HCT116 (cell line): ENCODE results near the gene CARMIL1. TPM values are rescaled to one million over a fixed set of nuclear protein-coding genes. Genes with fewer than 3 reads are reported as not detected.

Source experiments
- ATAC-seq: fragments of 200-7000 bp; cut with Tn5 transposase; 2 replicates; pipeline ENCODE4 v1.9.1; 2020; ENCODE audit warnings: mild to moderate bottlenecking, moderate library complexity
- BruUV-seq: library from RNA; stranded (reverse); fragments of 400-500 nt; replicated peaks from 2 replicates; lab custom pipeline; 2021; lab: Mats Ljungman, UMichigan
- CTCF ChIA-PET: fragments of 300-600 bp; sonication (Branson Sonifier 250); formaldehyde crosslinking; loops from one replicate; lab custom pipeline; 2021; ENCODE audit warnings: antibody characterized with exemption; lab: Charles Lee
- POLR2A ChIA-PET: fragments of 300-600, 350-600 bp; sonication (Branson Sonifier 250); formaldehyde crosslinking; loops from one replicate; lab custom pipeline; 2021; ENCODE audit warnings: antibody characterized with exemption; lab: Charles Lee
- RAD21 ChIA-PET, 2 experiments: fragments of 300-600 bp; sonication (Branson Sonifier 250); formaldehyde crosslinking; loops; one replicate each; lab custom pipeline; 2023; ENCODE audit warnings: low total read pairs in 2 of 2; ENCODE audit not compliant: uncharacterized antibody in 2 of 2, unreplicated experiment in 2 of 2, low non-redundant PET in 1 of 2; lab: Charles Lee
- DNase-seq: peaks from one replicate; pipeline ENCODE4 v3.0.0-alpha.2; 2010; ENCODE audit warnings: low read depth, low spot score
- H2AFZ ChIP-seq: fragments of 200-600 bp; shearing (Covaris generic), sonication (generic); 2 replicates; pipeline ENCODE4 v1.6.1; 2017; ENCODE audit warnings: low read depth, mixed run types, mixed read lengths, antibody characterized with exemption, low read length; ENCODE audit not compliant: poor library complexity, severe bottlenecking
- H3K27ac ChIP-seq: 2 replicates; pipeline ENCODE4 v1.5.1; 2012; ENCODE audit warnings: low read depth, low read length
- H3K27me3 ChIP-seq: fragments of 200-600 bp; sonication (generic); 2 replicates; pipeline ENCODE4 v1.6.1; 2016; ENCODE audit warnings: mixed run types, low read length, mixed read lengths; ENCODE audit not compliant: insufficient read depth
- H3K36me3 ChIP-seq, 2 experiments: fragments of 200-500 bp in 1 of 2; fragments of 200-600 bp in 1 of 2; sonication (Bioruptor generic) in 1 of 2; sonication (generic) in 1 of 2; 2 replicates each; pipeline versions ENCODE4 v1.5.1 to v1.6.1; 2014 to 2016; ENCODE audit warnings: low read length in 2 of 2, inconsistent platforms in 1 of 2, mixed read lengths in 1 of 2, mixed run types in 1 of 2; ENCODE audit not compliant: insufficient read depth in 2 of 2, control insufficient read depth in 1 of 2
- H3K4me1 ChIP-seq, 2 experiments: fragments of 200-600 bp in 1 of 2; sonication (generic) in 1 of 2; 2 replicates each; pipeline versions ENCODE4 v1.5.1 to v1.6.1; 2012 to 2017; ENCODE audit warnings: low read length in 2 of 2, inconsistent platforms in 1 of 2, mild to moderate bottlenecking in 1 of 2, mixed read lengths in 1 of 2, mixed run types in 1 of 2, moderate library complexity in 1 of 2; ENCODE audit not compliant: insufficient read depth in 2 of 2, control insufficient read depth in 1 of 2
- H3K4me2 ChIP-seq: fragments of 200-600 bp; sonication (generic); 2 replicates; pipeline ENCODE4 v1.6.1; 2017; ENCODE audit warnings: mixed run types, low read length, mixed read lengths
- H3K4me3 ChIP-seq, 2 experiments: fragments of 200-600 bp in 1 of 2; sonication (generic) in 1 of 2; replicated peaks in 1 of 2; 2 replicates each; pipeline ENCODE4 v1.5.1; 2011 to 2016; ENCODE audit warnings: low read length in 2 of 2, control low read depth in 1 of 2, low read depth in 1 of 2, mild to moderate bottlenecking in 1 of 2, mixed read lengths in 1 of 2, mixed run types in 1 of 2
- H3K79me2 ChIP-seq: fragments of 200-600 bp; sonication (generic); 2 replicates; pipeline ENCODE4 v1.6.1; 2017; ENCODE audit warnings: mild to moderate bottlenecking, mixed run types, low read length, moderate library complexity, mixed read lengths; ENCODE audit not compliant: insufficient read depth
- H3K9ac ChIP-seq: fragments of 200-600 bp; sonication (generic); 2 replicates; pipeline ENCODE4 v1.6.1; 2016; ENCODE audit warnings: low read length, mixed read lengths
- H3K9me2 ChIP-seq: fragments of 200-600 bp; sonication (generic), shearing (Covaris generic); 2 replicates; pipeline ENCODE4 v1.6.1; 2017; ENCODE audit warnings: mixed run types, mild to moderate bottlenecking, moderate library complexity; ENCODE audit not compliant: insufficient read depth
- H3K9me3 ChIP-seq, 2 experiments: fragments of 200-500 bp in 1 of 2; fragments of 200-600 bp in 1 of 2; sonication (Bioruptor generic) in 1 of 2; sonication (generic) in 1 of 2; 2 replicates each; pipeline ENCODE4 v1.6.1; 2014 to 2017; ENCODE audit warnings: low read length in 2 of 2, mixed read lengths in 2 of 2, inconsistent platforms in 1 of 2, low read depth in 1 of 2, mild to moderate bottlenecking in 1 of 2, mixed run types in 1 of 2, moderate library complexity in 1 of 2; ENCODE audit not compliant: control insufficient read depth in 1 of 2, insufficient read depth in 1 of 2
- H4K20me1 ChIP-seq: fragments of 200-600 bp; sonication (generic), shearing (Covaris generic); 2 replicates; pipeline ENCODE4 v1.6.1; 2017; ENCODE audit warnings: mixed run types, mild to moderate bottlenecking, moderate library complexity; ENCODE audit not compliant: insufficient read depth
- CBX3 ChIP-seq: IDR thresholded peaks from 2 replicates; pipeline ENCODE4 v1.6.1; 2012; ENCODE audit warnings: low read depth
- CEBPB ChIP-seq: IDR thresholded peaks from 2 replicates; pipeline ENCODE4 v1.6.1; 2012; ENCODE audit warnings: low read depth
- EGR1 ChIP-seq: IDR thresholded peaks from 2 replicates; pipeline ENCODE4 v1.6.1; 2012; ENCODE audit warnings: low read depth
- ELF1 ChIP-seq: IDR thresholded peaks from 2 replicates; pipeline ENCODE4 v1.6.1; 2012; ENCODE audit warnings: low read depth, borderline replicate concordance
- EZH2 ChIP-seq: fragments of 200-600 bp; sonication (generic); IDR thresholded peaks from 2 replicates; pipeline ENCODE4 v1.6.1; 2017; ENCODE audit warnings: antibody characterized with exemption, mixed run types
- EZH2phosphoT487 ChIP-seq: fragments of 200-600 bp; IDR thresholded peaks from 2 replicates; pipeline ENCODE4 v1.6.1; 2018; ENCODE audit warnings: antibody characterized with exemption, borderline replicate concordance
- FOSL1 ChIP-seq: IDR thresholded peaks from 2 replicates; pipeline ENCODE4 v1.6.1; 2012; ENCODE audit warnings: low read depth
- JUND ChIP-seq: IDR thresholded peaks from 2 replicates; pipeline ENCODE4 v1.6.1; 2012
- POLR2A ChIP-seq: IDR thresholded peaks from 2 replicates; pipeline ENCODE4 v1.7.0; 2011; ENCODE audit warnings: borderline replicate concordance; ENCODE audit not compliant: insufficient read depth, insufficient read length; ENCODE audit errors: extremely low read depth
- SIN3A ChIP-seq: IDR thresholded peaks from 2 replicates; pipeline ENCODE4 v1.6.1; 2012; ENCODE audit warnings: low read depth
- SP1 ChIP-seq: IDR thresholded peaks from 2 replicates; pipeline ENCODE4 v1.6.1; 2012; ENCODE audit warnings: low read depth
- SRF ChIP-seq: IDR thresholded peaks from 2 replicates; pipeline ENCODE4 v1.6.1; 2012; ENCODE audit warnings: low read depth
- TCF7L2 ChIP-seq: IDR thresholded peaks from 2 replicates; pipeline ENCODE4 v1.7.0; 2011; ENCODE audit warnings: borderline replicate concordance, inconsistent platforms; ENCODE audit not compliant: insufficient read depth, insufficient read length; ENCODE audit errors: extremely low read depth
- YY1 ChIP-seq: IDR thresholded peaks from 2 replicates; pipeline ENCODE4 v1.6.1; 2011; ENCODE audit warnings: low read length, low read depth, moderate library complexity, mild to moderate bottlenecking; ENCODE audit not compliant: insufficient replicate concordance; ENCODE audit errors: extremely low read depth
- ZFX ChIP-seq: fragments of 450-650 bp; IDR thresholded peaks from 2 replicates; pipeline ENCODE4 v1.6.1; 2017
- ZNF274 ChIP-seq: fragments of 200-500 bp; sonication (Bioruptor generic); IDR thresholded peaks from 2 replicates; pipeline ENCODE4 v1.6.1; 2014; ENCODE audit warnings: mild to moderate bottlenecking, low read depth, low read length, inconsistent platforms
- intact Hi-C: fragments of 100-400 bp; cut with micrococcal nuclease; formaldehyde crosslinking; loops from 2 replicates; pipeline ENCODE4 v1.10.0; 2022
- total RNA-seq: library from RNA; stranded (reverse); gene quantifications from one replicate; pipeline ENCODE4 v1.2.1, GENCODE V29; 2021; ENCODE audit not compliant: unreplicated experiment
- TF ChIP-seq, protein P1 (sequence below), 3 experiments: fragments of 200-600 bp in 1 of 3; sonication (generic) in 1 of 3; IDR thresholded peaks in 2 of 3; conservative IDR thresholded peaks in 1 of 3; 2 replicates each; pipeline ENCODE4 v1.5.1; 2012 to 2017; ENCODE audit warnings: low read depth in 2 of 3, low read length in 2 of 3, antibody characterized with exemption in 1 of 3, borderline replicate concordance in 1 of 3, control low read depth in 1 of 3, mild to moderate bottlenecking in 1 of 3, mixed read lengths in 1 of 3, mixed run types in 1 of 3, moderate library complexity in 1 of 3; ENCODE audit not compliant: insufficient read depth in 1 of 3
- TF ChIP-seq, protein P2 (sequence below): IDR thresholded peaks from 2 replicates; pipeline ENCODE4 v1.6.1; 2012; ENCODE audit warnings: low read depth
- TF ChIP-seq, protein P3 (sequence below): IDR thresholded peaks from 2 replicates; pipeline ENCODE4 v1.6.1; 2012
- TF ChIP-seq, protein P4 (sequence below): IDR thresholded peaks from 2 replicates; pipeline ENCODE4 v1.6.1; 2012

CARMIL1 gene
- total RNA-seq, 1 experiment from 2014 or later: 21.7 TPM

DNA sequence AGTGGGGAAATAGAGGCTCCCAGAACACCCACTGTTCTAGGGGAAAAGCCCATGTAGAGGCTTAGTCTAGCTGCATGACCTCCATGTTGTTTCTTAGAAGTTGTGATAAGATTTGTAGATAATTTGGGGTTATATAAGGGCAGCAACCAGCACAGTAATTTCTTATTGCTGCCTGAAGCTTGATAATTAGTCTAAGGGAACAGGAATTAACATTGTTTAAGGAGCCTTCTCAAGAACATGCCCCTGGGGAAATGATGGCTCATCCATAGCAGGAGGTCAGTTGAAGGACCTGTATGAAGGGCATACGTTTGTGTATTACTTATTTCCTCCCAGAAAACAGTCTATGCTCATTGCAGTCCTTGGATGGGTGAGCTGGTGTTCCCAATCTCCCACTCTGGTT, 202.1 kb downstream of the CARMIL1 start:
- TF ChIP-seq SIN3A (no peak), EZH2phosphoT487 (no peak), FOSL1 (no peak), TCF7L2 (no peak), SRF (no peak), JUND (no peak), ZFX (no peak), EZH2 (no peak), CEBPB (no peak), ZNF274 (no peak), ELF1 (no peak), YY1 (no peak), CBX3 (no peak), EGR1 (no peak), SP1 (no peak), POLR2A (no peak)
- TF ChIP-seq, protein P1, sequence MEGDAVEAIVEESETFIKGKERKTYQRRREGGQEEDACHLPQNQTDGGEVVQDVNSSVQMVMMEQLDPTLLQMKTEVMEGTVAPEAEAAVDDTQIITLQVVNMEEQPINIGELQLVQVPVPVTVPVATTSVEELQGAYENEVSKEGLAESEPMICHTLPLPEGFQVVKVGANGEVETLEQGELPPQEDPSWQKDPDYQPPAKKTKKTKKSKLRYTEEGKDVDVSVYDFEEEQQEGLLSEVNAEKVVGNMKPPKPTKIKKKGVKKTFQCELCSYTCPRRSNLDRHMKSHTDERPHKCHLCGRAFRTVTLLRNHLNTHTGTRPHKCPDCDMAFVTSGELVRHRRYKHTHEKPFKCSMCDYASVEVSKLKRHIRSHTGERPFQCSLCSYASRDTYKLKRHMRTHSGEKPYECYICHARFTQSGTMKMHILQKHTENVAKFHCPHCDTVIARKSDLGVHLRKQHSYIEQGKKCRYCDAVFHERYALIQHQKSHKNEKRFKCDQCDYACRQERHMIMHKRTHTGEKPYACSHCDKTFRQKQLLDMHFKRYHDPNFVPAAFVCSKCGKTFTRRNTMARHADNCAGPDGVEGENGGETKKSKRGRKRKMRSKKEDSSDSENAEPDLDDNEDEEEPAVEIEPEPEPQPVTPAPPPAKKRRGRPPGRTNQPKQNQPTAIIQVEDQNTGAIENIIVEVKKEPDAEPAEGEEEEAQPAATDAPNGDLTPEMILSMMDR (IDR thresholded peaks at IDR 0.05 in 2 of 3, conservative IDR thresholded peaks at IDR 0.05 in 1 of 3; ENCODE audit: borderline replicate concordance in 1 of 3, insufficient read depth in 1 of 3, low read depth in 2 of 3, low read length in 2 of 3): no peak
- TF ChIP-seq, protein P2, sequence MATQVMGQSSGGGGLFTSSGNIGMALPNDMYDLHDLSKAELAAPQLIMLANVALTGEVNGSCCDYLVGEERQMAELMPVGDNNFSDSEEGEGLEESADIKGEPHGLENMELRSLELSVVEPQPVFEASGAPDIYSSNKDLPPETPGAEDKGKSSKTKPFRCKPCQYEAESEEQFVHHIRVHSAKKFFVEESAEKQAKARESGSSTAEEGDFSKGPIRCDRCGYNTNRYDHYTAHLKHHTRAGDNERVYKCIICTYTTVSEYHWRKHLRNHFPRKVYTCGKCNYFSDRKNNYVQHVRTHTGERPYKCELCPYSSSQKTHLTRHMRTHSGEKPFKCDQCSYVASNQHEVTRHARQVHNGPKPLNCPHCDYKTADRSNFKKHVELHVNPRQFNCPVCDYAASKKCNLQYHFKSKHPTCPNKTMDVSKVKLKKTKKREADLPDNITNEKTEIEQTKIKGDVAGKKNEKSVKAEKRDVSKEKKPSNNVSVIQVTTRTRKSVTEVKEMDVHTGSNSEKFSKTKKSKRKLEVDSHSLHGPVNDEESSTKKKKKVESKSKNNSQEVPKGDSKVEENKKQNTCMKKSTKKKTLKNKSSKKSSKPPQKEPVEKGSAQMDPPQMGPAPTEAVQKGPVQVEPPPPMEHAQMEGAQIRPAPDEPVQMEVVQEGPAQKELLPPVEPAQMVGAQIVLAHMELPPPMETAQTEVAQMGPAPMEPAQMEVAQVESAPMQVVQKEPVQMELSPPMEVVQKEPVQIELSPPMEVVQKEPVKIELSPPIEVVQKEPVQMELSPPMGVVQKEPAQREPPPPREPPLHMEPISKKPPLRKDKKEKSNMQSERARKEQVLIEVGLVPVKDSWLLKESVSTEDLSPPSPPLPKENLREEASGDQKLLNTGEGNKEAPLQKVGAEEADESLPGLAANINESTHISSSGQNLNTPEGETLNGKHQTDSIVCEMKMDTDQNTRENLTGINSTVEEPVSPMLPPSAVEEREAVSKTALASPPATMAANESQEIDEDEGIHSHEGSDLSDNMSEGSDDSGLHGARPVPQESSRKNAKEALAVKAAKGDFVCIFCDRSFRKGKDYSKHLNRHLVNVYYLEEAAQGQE: no peak
- TF ChIP-seq, protein P3, sequence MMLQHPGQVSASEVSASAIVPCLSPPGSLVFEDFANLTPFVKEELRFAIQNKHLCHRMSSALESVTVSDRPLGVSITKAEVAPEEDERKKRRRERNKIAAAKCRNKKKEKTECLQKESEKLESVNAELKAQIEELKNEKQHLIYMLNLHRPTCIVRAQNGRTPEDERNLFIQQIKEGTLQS: no peak
- TF ChIP-seq, protein P4, sequence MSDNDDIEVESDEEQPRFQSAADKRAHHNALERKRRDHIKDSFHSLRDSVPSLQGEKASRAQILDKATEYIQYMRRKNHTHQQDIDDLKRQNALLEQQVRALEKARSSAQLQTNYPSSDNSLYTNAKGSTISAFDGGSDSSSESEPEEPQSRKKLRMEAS: no peak
- TF ChIP-seq, all 23 proteins: peak for 0
- H3K4me1 ChIP-seq: peaks cover 0 to 10% of the 10 kb centered on the region in 2 experiments; a peak in 2 of 4 replicates
- intact Hi-C loops: no loop called here
- no peaks in the 10 kb centered on the region for H4K20me1 ChIP-seq
- BruUV-seq: no TSS peak
- H3K27me3 ChIP-seq: no peaks in the 10 kb centered on the region
- ChIA-PET RAD21 (no interaction called here), CTCF (interaction anchor here (3.5 kb wide), 1 partner anchor 9 kb away, joined by 14 read pairs; no protein-coding TSS in a partner anchor), POLR2A (no interaction called here)
- DNase-seq (no peak), ATAC-seq (no peak)
- peaks cover 3% of the 10 kb centered on the region; the same call in 1 of the 2 replicates for H3K9me2 ChIP-seq
- H3K9ac ChIP-seq: no peak overlapping the region
- no peaks in the 10 kb centered on the region for H3K79me2 ChIP-seq
- H3K9me3 ChIP-seq: no peaks in the 10 kb centered on the region
- H3K36me3 ChIP-seq: no peaks in the 10 kb centered on the region
- H2AFZ ChIP-seq: no peak overlapping the region
- H3K4me3 ChIP-seq: no peak overlapping the region
- H3K4me2 ChIP-seq: no peak overlapping the region
- no peak overlapping the region for H3K27ac ChIP-seq
